SK-N-SH (cell line): Measurements from ENCODE around the gene SLC9A8. TPM values are rescaled to one million over a fixed set of nuclear protein-coding genes. Genes with fewer than 3 reads are reported as not detected.

Experiments
- CTCF ChIA-PET: fragments of 300-600, 350-600 bp; formaldehyde crosslinking; extraction: SDS; loops from one replicate; lab custom pipeline; 2021; lab: Yijun Ruan, JAX
- POLR2A ChIA-PET: fragments of 350-600 bp; sonication (Branson Sonifier 250); formaldehyde crosslinking; extraction: SDS; loops from one replicate; lab custom pipeline; 2020; ENCODE audit warnings: antibody characterized with exemption, inconsistent platforms; lab: Yijun Ruan, JAX
- DNase-seq: peaks from one replicate; pipeline ENCODE4 v3.0.0; 2012
- H2AFZ ChIP-seq: fragments of 200-600 bp; sonication (generic); 2 replicates; pipeline ENCODE4 v1.8.1; 2016; ENCODE audit warnings: antibody characterized with exemption, mild to moderate bottlenecking, low read depth
- H3F3A ChIP-seq: fragments of 200-600 bp; sonication (generic); replicated peaks from 2 replicates; pipeline ENCODE3; 2016; ENCODE audit warnings: antibody characterized with exemption, mild to moderate bottlenecking; ENCODE audit not compliant: insufficient read depth
- H3K27ac ChIP-seq, 2 experiments: fragments of 200-500 bp in 1 of 2; fragments of 200-600 bp in 1 of 2; sonication (Bioruptor generic) in 1 of 2; sonication (generic), shearing (Covaris generic) in 1 of 2; 2 replicates each; pipeline versions ENCODE4 v1.5.1 to v1.6.1; 2014 to 2016; ENCODE audit warnings: low read depth in 2 of 2, inconsistent platforms in 1 of 2, low read length in 1 of 2, mild to moderate bottlenecking in 1 of 2, mixed read lengths in 1 of 2
- H3K27me3 ChIP-seq: fragments of 200-600 bp; sonication (generic), shearing (Covaris generic); 2 replicates; pipeline ENCODE4 v1.6.1; 2016; ENCODE audit warnings: mixed run types; ENCODE audit not compliant: insufficient read depth
- H3K36me3 ChIP-seq, 2 experiments: fragments of 200-500 bp in 1 of 2; fragments of 200-600 bp in 1 of 2; sonication (Bioruptor generic) in 1 of 2; sonication (generic) in 1 of 2; replicated peaks in 1 of 2; 2 replicates each; pipeline versions ENCODE3 to v1.5.1; 2014 to 2016; ENCODE audit warnings: low read length in 1 of 2, mild to moderate bottlenecking in 1 of 2; ENCODE audit not compliant: insufficient read depth in 2 of 2, control insufficient read depth in 1 of 2
- H3K4me1 ChIP-seq, 2 experiments: fragments of 200-500 bp in 1 of 2; fragments of 200-600 bp in 1 of 2; sonication (Bioruptor generic) in 1 of 2; sonication (generic), shearing (Covaris generic) in 1 of 2; 2 replicates each; pipeline versions ENCODE4 v1.5.1 to v1.6.1; 2014 to 2016; ENCODE audit warnings: low read depth in 1 of 2, low read length in 1 of 2, mixed run types in 1 of 2; ENCODE audit not compliant: insufficient read depth in 2 of 2, control insufficient read depth in 1 of 2
- H3K4me2 ChIP-seq: fragments of 200-600 bp; sonication (generic), shearing (Covaris generic); 2 replicates; pipeline ENCODE4 v1.6.1; 2017; ENCODE audit warnings: mixed run types
- H3K4me3 ChIP-seq, 2 experiments: fragments of 200-500 bp in 1 of 2; fragments of 200-600 bp in 1 of 2; sonication (Bioruptor generic) in 1 of 2; sonication (generic), shearing (Covaris generic) in 1 of 2; 2 replicates each; pipeline versions ENCODE4 v1.5.1 to v1.8.1; 2014 to 2016; ENCODE audit warnings: low read depth in 2 of 2, inconsistent platforms in 1 of 2, low read length in 1 of 2, mild to moderate bottlenecking in 1 of 2, mixed read lengths in 1 of 2, moderate library complexity in 1 of 2
- H3K79me2 ChIP-seq: fragments of 200-600 bp; sonication (generic); 2 replicates; pipeline ENCODE4 v1.8.1; 2017; ENCODE audit warnings: mild to moderate bottlenecking; ENCODE audit not compliant: insufficient read depth
- H3K9ac ChIP-seq: fragments of 200-600 bp; sonication (generic); 2 replicates; pipeline ENCODE4 v1.6.1; 2017; ENCODE audit warnings: mixed run types
- H3K9me2 ChIP-seq: fragments of 200-600 bp; sonication (generic); 2 replicates; pipeline ENCODE4 v1.6.1; 2017; ENCODE audit warnings: mixed run types
- H3K9me3 ChIP-seq: fragments of 200-600 bp; sonication (generic); 2 replicates; pipeline ENCODE4 v1.6.1; 2017; ENCODE audit warnings: mixed run types, mild to moderate bottlenecking, moderate library complexity
- H4K20me1 ChIP-seq: fragments of 200-600 bp; sonication (generic); 2 replicates; pipeline ENCODE4 v1.6.1; 2017; ENCODE audit warnings: mild to moderate bottlenecking, mixed run types; ENCODE audit not compliant: insufficient read depth
- EZH2phosphoT487 ChIP-seq: fragments of 200-600 bp; sonication (generic); IDR thresholded peaks from 2 replicates; pipeline ENCODE4 v1.6.1; 2017; ENCODE audit warnings: low read depth, mixed run types, mild to moderate bottlenecking, antibody characterized with exemption, moderate library complexity, borderline replicate concordance
- FOSL2 ChIP-seq: IDR thresholded peaks from 2 replicates; pipeline ENCODE4 v1.4.0; 2012; ENCODE audit warnings: low read depth, mild to moderate bottlenecking, moderate library complexity, borderline replicate concordance
- FOXM1 ChIP-seq: IDR thresholded peaks from 2 replicates; pipeline ENCODE4 v1.4.0; 2012; ENCODE audit warnings: low read depth, mild to moderate bottlenecking
- GABPA ChIP-seq: IDR thresholded peaks from 2 replicates; pipeline ENCODE4 v1.4.0; 2012; ENCODE audit warnings: low read depth, mild to moderate bottlenecking
- IRF3 ChIP-seq: fragments of 150-350 bp; IDR thresholded peaks from 2 replicates; pipeline ENCODE4 v1.6.1; 2016; ENCODE audit warnings: mild to moderate bottlenecking, low read depth, low read length
- JUND ChIP-seq: IDR thresholded peaks from 2 replicates; pipeline ENCODE4 v1.4.0; 2012
- MAX ChIP-seq: IDR thresholded peaks from 2 replicates; pipeline ENCODE4 v1.4.0; 2012; ENCODE audit warnings: low read depth
- MEF2A ChIP-seq: IDR thresholded peaks from 2 replicates; pipeline ENCODE4 v1.4.0; 2012; ENCODE audit warnings: low read depth, borderline replicate concordance
- POLR2AphosphoS5 ChIP-seq: IDR thresholded peaks from 2 replicates; pipeline ENCODE4 v1.6.1; 2012; ENCODE audit warnings: low read depth, low read length
- RFX5 ChIP-seq: IDR thresholded peaks from 2 replicates; pipeline ENCODE4 v1.6.1; 2012; ENCODE audit warnings: mild to moderate bottlenecking, improper control_type of control experiment, low read length
- RXRA ChIP-seq: IDR thresholded peaks from 2 replicates; pipeline ENCODE4 v1.4.0; 2012; ENCODE audit warnings: low read depth, mild to moderate bottlenecking, borderline replicate concordance
- TAF1 ChIP-seq: IDR thresholded peaks from 2 replicates; pipeline ENCODE4 v1.6.1; 2012; ENCODE audit warnings: low read depth, mild to moderate bottlenecking, low read length, moderate library complexity, borderline replicate concordance
- TEAD4 ChIP-seq: IDR thresholded peaks from 2 replicates; pipeline ENCODE4 v1.4.0; 2012; ENCODE audit warnings: mild to moderate bottlenecking, borderline replicate concordance; ENCODE audit not compliant: insufficient read depth
- WGBS: methylation state at CpG from one replicate; pipeline ENCODE4 v1.1.6; 2017; ENCODE audit warnings: low lambda C conversion rate; 5-methylcytosine and 5-hydroxymethylcytosine counted together
- polyA plus RNA-seq, 3 experiments: library from polyadenylated mRNA; depleted of rRNA; stranded (reverse); fragments of >200 nt; gene quantifications; 2 replicates each; pipeline ENCODE4 v1.2.3, GENCODE V29; 2012
- TF ChIP-seq, protein P1 (sequence below): IDR thresholded peaks from 2 replicates; pipeline ENCODE4 v1.6.1; 2012; ENCODE audit warnings: mild to moderate bottlenecking, low read depth, low read length, moderate library complexity

The SLC9A8 gene
- polyA plus RNA-seq, 1 of the 3 experiments (the other 2 are of a cell fraction), result 3.4 TPM

GRCh38 chr20:49824206-49824605, 11.6 kb downstream of the SLC9A8 start:
- H3K4me1 ChIP-seq, result no peaks in the 10 kb centered on the region
- H2AFZ ChIP-seq, result no peak overlapping the region
- no peaks in the 10 kb centered on the region for H3K27me3 ChIP-seq
- no peak overlapping the region for H3K4me3 ChIP-seq
- POLR2A ChIA-PET, result no interaction called here
- H3F3A ChIP-seq, result no peaks in the 10 kb centered on the region
- H3K79me2 ChIP-seq, result peaks cover 13% of the 10 kb centered on the region; the same call in 1 of the 2 replicates
- no peak overlapping the region for H3K27ac ChIP-seq
- CTCF ChIA-PET, result interaction anchor here (1.0 to 1.6 kb wide), 3 partner anchors 9 to 214 kb away, joined by 3 to 6 read pairs (median 4); no protein-coding TSS in a partner anchor
- peaks cover 28 to 41% of the 10 kb centered on the region in 2 experiments for H3K36me3 ChIP-seq
- no peaks in the 10 kb centered on the region for H4K20me1 ChIP-seq
- H3K9me3 ChIP-seq, result no peaks in the 10 kb centered on the region
- H3K9ac ChIP-seq, result no peak overlapping the region
- H3K9me2 ChIP-seq, result no peaks in the 10 kb centered on the region
- TF ChIP-seq RFX5 (no peak), TEAD4 (no peak), MEF2A (no peak), JUND (no peak), GABPA (no peak), RXRA (no peak)
- WGBS, result 88% methylated on average over 2 of the region's 2 CpGs
- DNase-seq, result no peak
- no peak overlapping the region for H3K4me2 ChIP-seq

DNA sequence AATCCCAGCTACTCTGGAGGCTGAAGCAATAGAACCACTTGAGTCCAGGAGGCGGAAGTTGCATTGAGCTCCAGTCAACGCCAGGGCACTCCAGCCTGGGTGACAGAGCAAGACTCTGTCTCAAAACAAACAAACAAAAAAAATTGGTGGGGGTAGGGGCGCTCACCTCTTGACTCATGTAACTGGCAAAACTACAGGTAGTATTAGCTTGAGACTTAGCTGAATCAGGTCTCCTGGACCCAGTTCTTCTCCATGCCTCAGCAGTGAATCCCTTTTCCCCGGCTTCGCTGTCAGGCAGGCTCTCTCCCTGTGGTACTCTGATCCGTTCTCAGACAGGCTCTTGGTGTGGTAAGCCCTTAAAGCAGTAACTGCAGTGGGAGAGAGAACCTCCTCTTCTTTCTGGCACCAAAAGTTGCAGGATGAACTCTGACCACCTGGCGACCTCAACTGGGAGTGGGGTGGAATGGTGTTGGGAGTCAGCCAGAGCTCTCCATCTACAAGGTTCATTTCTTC, 12.9 kb downstream of the SLC9A8 start:
- WGBS, result 93% methylated on average over 7 of the region's 7 CpGs
- H3K9me2 ChIP-seq, result no peaks in the 10 kb centered on the region

More for the DNA sequence above, 12.9 kb downstream of the SLC9A8 start:
- peaks cover 5% of the 10 kb centered on the region; the same call in 1 of the 2 replicates for H3K79me2 ChIP-seq
- peaks cover 21 to 33% of the 10 kb centered on the region in 2 experiments for H3K36me3 ChIP-seq
- H4K20me1 ChIP-seq, result no peaks in the 10 kb centered on the region
- no peak for DNase-seq
- no peaks in the 10 kb centered on the region for H3K4me1 ChIP-seq
- H2AFZ ChIP-seq, result no peak overlapping the region
- H3K4me3 ChIP-seq, result no peak overlapping the region
- H3K9ac ChIP-seq, result no peak overlapping the region
- no peak overlapping the region for H3K27ac ChIP-seq
- ChIA-PET CTCF (interaction anchor here (0.6 to 1.6 kb wide), 5 partner anchors 21 to 284 kb away, joined by 3 to 6 read pairs (median 3); no protein-coding TSS in a partner anchor), POLR2A (no interaction called here)
- H3F3A ChIP-seq, result no peaks in the 10 kb centered on the region
- H3K27me3 ChIP-seq, result no peaks in the 10 kb centered on the region
- H3K4me2 ChIP-seq, result no peak overlapping the region
- TF ChIP-seq TAF1, result no peak
- no peak for TF ChIP-seq RXRA
- no peak for TF ChIP-seq FOXM1
- TF ChIP-seq, protein P1, sequence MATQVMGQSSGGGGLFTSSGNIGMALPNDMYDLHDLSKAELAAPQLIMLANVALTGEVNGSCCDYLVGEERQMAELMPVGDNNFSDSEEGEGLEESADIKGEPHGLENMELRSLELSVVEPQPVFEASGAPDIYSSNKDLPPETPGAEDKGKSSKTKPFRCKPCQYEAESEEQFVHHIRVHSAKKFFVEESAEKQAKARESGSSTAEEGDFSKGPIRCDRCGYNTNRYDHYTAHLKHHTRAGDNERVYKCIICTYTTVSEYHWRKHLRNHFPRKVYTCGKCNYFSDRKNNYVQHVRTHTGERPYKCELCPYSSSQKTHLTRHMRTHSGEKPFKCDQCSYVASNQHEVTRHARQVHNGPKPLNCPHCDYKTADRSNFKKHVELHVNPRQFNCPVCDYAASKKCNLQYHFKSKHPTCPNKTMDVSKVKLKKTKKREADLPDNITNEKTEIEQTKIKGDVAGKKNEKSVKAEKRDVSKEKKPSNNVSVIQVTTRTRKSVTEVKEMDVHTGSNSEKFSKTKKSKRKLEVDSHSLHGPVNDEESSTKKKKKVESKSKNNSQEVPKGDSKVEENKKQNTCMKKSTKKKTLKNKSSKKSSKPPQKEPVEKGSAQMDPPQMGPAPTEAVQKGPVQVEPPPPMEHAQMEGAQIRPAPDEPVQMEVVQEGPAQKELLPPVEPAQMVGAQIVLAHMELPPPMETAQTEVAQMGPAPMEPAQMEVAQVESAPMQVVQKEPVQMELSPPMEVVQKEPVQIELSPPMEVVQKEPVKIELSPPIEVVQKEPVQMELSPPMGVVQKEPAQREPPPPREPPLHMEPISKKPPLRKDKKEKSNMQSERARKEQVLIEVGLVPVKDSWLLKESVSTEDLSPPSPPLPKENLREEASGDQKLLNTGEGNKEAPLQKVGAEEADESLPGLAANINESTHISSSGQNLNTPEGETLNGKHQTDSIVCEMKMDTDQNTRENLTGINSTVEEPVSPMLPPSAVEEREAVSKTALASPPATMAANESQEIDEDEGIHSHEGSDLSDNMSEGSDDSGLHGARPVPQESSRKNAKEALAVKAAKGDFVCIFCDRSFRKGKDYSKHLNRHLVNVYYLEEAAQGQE, result no peak
- no peak for TF ChIP-seq MEF2A
- no peak for TF ChIP-seq FOSL2
- TF ChIP-seq IRF3, result no peak
- no peak for TF ChIP-seq MAX
- no peak for TF ChIP-seq EZH2phosphoT487
- no peak for TF ChIP-seq POLR2AphosphoS5
- no peaks in the 10 kb centered on the region for H3K9me3 ChIP-seq
